Neural crest cell (in vitro differentiated cells): ENCODE measurements around the gene DPY30. TPM values are rescaled to one million over a fixed set of nuclear protein-coding genes. Genes with fewer than 3 reads are reported as not detected.

Source experiments
- DNase-seq: peaks from one replicate; pipeline ENCODE4 v3.0.0; 2021; ENCODE audit warnings: low read depth, mixed read lengths, low spot score
- H3K27ac Mint-ChIP-seq: one replicate; pipeline ENCODE4 v1.8.0; 2021; ENCODE audit warnings: mild to moderate bottlenecking, mixed read lengths; ENCODE audit not compliant: unreplicated experiment
- H3K27me3 Mint-ChIP-seq: 2 replicates; pipeline ENCODE4 v1.8.0; 2021; ENCODE audit warnings: low read depth, mild to moderate bottlenecking, mixed read lengths
- H3K36me3 Mint-ChIP-seq: 2 replicates; pipeline ENCODE4 v1.8.0; 2021; ENCODE audit warnings: low read depth, mild to moderate bottlenecking, mixed read lengths
- H3K4me1 Mint-ChIP-seq: 2 replicates; pipeline ENCODE4 v1.8.0; 2021; ENCODE audit warnings: mixed read lengths
- H3K4me3 Mint-ChIP-seq: one replicate; pipeline ENCODE4 v1.8.0; 2021; ENCODE audit warnings: mild to moderate bottlenecking, mixed read lengths
- H3K9me3 Mint-ChIP-seq: 2 replicates; pipeline ENCODE4 v1.8.0; 2021; ENCODE audit warnings: mixed read lengths
- CTCF ChIP-seq: fragments of 200-600 bp; sonication (generic); conservative IDR thresholded peaks from 2 replicates; pipeline ENCODE4 v1.5.0; 2021; ENCODE audit warnings: antibody characterized with exemption, mild to moderate bottlenecking
- total RNA-seq: library from RNA; stranded (reverse); gene quantifications from 2 replicates; pipeline ENCODE4 v1.2.1, GENCODE V29; 2021

The DPY30 gene
- total RNA-seq, 1 donor from 2014 or later, result 84.5 TPM

- Mint-ChIP-seq H3K27ac (no peak overlapping the region), H3K9me3 (no peaks in the 10 kb centered on the region), H3K27me3 (no peaks in the 10 kb centered on the region), H3K4me3 (no peak overlapping the region), H3K36me3 (peaks cover 6% of the 10 kb centered on the region), H3K4me1 (peaks cover 14% of the 10 kb centered on the region)
- no peak for TF ChIP-seq CTCF
- DNase-seq, result no peak
Observed at GRCh38 chr2:31987454-31988220, 52.0 kb downstream of the DPY30 start.

DNA sequence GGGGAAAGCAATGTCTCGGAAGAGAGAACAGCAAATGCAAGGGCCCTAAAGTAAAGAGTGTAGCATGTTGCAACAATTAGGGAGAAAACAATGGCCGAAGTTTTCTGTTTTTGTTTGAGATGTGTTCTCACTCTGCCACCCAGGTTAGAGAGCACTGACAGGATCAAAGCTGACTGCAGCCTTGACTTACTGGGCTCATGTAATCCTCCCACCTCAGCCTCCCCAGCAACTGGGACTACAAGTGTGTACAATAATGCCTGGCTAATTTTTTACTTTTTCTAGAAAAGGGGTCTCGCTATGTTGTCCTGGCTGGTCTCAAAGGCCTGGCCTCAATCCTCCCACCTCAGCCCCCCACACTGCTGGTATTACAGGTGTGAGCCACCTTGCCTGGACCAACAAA, 52.7 kb downstream of the DPY30 start:
- Mint-ChIP-seq H3K4me1 (peaks cover 10% of the 10 kb centered on the region), H3K9me3 (no peaks in the 10 kb centered on the region), H3K36me3 (peaks cover 6% of the 10 kb centered on the region), H3K4me3 (no peak overlapping the region), H3K27me3 (no peaks in the 10 kb centered on the region), H3K27ac (no peak overlapping the region)
- TF ChIP-seq CTCF, result no peak
- DNase-seq, result no peak

DNA sequence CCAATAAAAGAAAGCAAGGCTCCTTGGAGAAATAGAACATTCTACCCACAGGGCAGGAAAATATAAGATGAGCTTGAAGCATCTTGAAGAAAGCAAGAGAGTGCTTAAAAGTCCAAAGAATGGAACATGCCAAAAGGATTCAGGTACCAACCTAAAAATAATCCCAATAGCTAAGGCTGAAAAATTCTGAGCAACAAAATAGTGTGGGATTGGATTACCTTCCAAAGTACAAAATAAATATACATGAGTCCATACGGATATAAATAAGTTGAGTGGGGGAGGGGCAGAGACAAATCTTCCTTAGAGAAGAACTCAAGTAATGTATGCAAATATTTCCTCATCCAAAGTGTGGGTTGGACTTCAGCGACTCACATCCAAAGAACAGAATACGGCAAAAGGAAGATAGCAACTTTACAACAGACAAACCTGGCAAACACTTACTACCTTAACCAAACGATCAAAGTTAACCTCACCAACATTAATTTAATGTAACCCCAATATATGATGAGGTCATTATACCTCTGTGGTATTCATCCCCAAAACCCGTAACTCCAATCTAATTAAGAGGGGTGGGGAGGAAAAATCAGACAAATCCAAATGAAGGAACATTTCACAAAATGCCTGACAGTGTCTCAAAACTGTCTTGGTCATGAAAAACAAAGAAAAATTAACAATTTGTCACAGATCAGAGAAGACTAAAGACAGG, 55.7 kb downstream of the DPY30 start:
- Mint-ChIP-seq H3K9me3 (no peaks in the 10 kb centered on the region), H3K4me1 (peaks cover 18% of the 10 kb centered on the region), H3K36me3 (peaks cover 7% of the 10 kb centered on the region), H3K4me3 (no peak overlapping the region), H3K27me3 (no peaks in the 10 kb centered on the region), H3K27ac (no peak overlapping the region)
- no peak for TF ChIP-seq CTCF
- no peak for DNase-seq

- Mint-ChIP-seq H3K9me3 (no peaks in the 10 kb centered on the region), H3K4me3 (no peak overlapping the region), H3K27ac (peak overlapping the region; percentile 25), H3K4me1 (peaks cover 21% of the 10 kb centered on the region), H3K36me3 (peaks cover 9% of the 10 kb centered on the region), H3K27me3 (no peaks in the 10 kb centered on the region)
- TF ChIP-seq CTCF, result peak; percentile 32
- DNase-seq, result no peak
Observed at GRCh38 chr2:31980674-31981356, 58.8 kb downstream of the DPY30 start.

DNA sequence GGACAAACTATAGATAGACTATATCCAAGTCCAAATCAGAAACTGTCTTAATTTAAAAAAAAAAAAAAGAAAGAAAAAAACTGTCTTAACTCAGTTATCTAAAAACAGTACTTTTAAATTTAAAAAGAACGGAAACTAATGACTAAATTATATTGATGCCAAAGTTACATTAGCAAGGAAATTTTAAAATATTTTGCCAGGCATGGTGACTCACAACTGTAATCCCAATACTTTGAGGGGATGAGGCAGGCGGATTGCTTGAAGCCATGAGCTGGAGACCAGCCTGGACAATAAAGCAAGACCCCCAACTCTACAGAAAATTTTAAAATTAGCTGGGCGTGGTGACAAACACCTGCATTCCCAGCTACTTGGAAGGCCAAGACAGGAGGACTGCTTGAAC, 59.6 kb downstream of the DPY30 start:
- Mint-ChIP-seq H3K4me3 (no peak overlapping the region), H3K4me1 (peaks cover 21% of the 10 kb centered on the region), H3K27me3 (no peaks in the 10 kb centered on the region), H3K27ac (no peak overlapping the region), H3K9me3 (no peaks in the 10 kb centered on the region), H3K36me3 (peaks cover 9% of the 10 kb centered on the region)
- no peak for TF ChIP-seq CTCF
- no peak for DNase-seq
